Measurements from ENCODE around the gene USP32.
A peak's percentile ranks its signal among the peaks of the same experiment; 100 is the strongest.
"Not testable (repeated sequence)": the region's sequence is repeated elsewhere in the genome, so short reads cannot be mapped to it uniquely, and the experiment has no call there.

DNA sequence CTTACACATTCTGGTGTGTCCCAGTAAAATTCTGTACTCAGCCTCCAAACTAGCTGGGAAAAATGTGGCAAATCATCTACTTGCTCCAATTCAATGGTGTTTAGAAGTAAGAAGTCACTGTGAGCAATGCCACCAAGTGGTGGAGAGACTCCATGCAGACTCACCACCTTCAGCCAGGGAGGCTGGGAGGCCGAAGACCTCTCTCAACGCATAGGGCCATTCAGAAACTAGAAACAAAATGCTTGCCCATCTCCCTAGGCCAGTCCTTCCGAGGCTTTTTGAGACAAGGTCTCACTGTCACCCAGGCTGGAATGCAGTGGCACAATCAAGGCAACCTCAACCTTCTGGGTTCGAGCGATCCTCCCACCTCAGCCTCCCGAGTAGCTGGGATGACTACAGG is 217.2 kb downstream of the USP32 start:
- TF ChIP-seq, protein P1, sequence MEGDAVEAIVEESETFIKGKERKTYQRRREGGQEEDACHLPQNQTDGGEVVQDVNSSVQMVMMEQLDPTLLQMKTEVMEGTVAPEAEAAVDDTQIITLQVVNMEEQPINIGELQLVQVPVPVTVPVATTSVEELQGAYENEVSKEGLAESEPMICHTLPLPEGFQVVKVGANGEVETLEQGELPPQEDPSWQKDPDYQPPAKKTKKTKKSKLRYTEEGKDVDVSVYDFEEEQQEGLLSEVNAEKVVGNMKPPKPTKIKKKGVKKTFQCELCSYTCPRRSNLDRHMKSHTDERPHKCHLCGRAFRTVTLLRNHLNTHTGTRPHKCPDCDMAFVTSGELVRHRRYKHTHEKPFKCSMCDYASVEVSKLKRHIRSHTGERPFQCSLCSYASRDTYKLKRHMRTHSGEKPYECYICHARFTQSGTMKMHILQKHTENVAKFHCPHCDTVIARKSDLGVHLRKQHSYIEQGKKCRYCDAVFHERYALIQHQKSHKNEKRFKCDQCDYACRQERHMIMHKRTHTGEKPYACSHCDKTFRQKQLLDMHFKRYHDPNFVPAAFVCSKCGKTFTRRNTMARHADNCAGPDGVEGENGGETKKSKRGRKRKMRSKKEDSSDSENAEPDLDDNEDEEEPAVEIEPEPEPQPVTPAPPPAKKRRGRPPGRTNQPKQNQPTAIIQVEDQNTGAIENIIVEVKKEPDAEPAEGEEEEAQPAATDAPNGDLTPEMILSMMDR (IDR thresholded peaks at IDR 0.05; ENCODE audit: low read depth, low read length, missing input control): peak; percentile 2
- TF ChIP-seq, protein P2, sequence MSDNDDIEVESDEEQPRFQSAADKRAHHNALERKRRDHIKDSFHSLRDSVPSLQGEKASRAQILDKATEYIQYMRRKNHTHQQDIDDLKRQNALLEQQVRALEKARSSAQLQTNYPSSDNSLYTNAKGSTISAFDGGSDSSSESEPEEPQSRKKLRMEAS (IDR thresholded peaks at IDR 0.05): not testable (repeated sequence)
- TF ChIP-seq, protein P3, sequence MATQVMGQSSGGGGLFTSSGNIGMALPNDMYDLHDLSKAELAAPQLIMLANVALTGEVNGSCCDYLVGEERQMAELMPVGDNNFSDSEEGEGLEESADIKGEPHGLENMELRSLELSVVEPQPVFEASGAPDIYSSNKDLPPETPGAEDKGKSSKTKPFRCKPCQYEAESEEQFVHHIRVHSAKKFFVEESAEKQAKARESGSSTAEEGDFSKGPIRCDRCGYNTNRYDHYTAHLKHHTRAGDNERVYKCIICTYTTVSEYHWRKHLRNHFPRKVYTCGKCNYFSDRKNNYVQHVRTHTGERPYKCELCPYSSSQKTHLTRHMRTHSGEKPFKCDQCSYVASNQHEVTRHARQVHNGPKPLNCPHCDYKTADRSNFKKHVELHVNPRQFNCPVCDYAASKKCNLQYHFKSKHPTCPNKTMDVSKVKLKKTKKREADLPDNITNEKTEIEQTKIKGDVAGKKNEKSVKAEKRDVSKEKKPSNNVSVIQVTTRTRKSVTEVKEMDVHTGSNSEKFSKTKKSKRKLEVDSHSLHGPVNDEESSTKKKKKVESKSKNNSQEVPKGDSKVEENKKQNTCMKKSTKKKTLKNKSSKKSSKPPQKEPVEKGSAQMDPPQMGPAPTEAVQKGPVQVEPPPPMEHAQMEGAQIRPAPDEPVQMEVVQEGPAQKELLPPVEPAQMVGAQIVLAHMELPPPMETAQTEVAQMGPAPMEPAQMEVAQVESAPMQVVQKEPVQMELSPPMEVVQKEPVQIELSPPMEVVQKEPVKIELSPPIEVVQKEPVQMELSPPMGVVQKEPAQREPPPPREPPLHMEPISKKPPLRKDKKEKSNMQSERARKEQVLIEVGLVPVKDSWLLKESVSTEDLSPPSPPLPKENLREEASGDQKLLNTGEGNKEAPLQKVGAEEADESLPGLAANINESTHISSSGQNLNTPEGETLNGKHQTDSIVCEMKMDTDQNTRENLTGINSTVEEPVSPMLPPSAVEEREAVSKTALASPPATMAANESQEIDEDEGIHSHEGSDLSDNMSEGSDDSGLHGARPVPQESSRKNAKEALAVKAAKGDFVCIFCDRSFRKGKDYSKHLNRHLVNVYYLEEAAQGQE (IDR thresholded peaks at IDR 0.05): not testable (repeated sequence)
- TF ChIP-seq, protein P4, sequence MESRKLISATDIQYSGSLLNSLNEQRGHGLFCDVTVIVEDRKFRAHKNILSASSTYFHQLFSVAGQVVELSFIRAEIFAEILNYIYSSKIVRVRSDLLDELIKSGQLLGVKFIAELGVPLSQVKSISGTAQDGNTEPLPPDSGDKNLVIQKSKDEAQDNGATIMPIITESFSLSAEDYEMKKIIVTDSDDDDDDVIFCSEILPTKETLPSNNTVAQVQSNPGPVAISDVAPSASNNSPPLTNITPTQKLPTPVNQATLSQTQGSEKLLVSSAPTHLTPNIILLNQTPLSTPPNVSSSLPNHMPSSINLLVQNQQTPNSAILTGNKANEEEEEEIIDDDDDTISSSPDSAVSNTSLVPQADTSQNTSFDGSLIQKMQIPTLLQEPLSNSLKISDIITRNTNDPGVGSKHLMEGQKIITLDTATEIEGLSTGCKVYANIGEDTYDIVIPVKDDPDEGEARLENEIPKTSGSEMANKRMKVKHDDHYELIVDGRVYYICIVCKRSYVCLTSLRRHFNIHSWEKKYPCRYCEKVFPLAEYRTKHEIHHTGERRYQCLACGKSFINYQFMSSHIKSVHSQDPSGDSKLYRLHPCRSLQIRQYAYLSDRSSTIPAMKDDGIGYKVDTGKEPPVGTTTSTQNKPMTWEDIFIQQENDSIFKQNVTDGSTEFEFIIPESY (IDR thresholded peaks at IDR 0.05): not testable (repeated sequence)
- not testable (repeated sequence) for TF ChIP-seq EGR1 (IDR thresholded peaks at IDR 0.05; ENCODE audit: low read depth in 2 of 2)
